Effector CD4-positive, alpha-beta T cell (primary cell): ENCODE measurements around the gene VNN1.
"Not testable (repeated sequence)": the region's sequence is repeated elsewhere in the genome, so short reads cannot be mapped to it uniquely, and the experiment has no call there.

ENCODE experiments used
- DNase-seq: peaks from one replicate; pipeline ENCODE4 v3.0.0-alpha.2; 2020

The VNN1 gene

GRCh38 chr6:132719736-132720448 is 6.0 kb upstream of the VNN1 start:
- DNase-seq, result no peak

- no peak for DNase-seq
Measured at GRCh38 chr6:132715881-132716637, 2.2 kb upstream of the VNN1 start.

GRCh38 chr6:132715204-132715603 is 1.3 kb upstream of the VNN1 start:
- DNase-seq, result no peak

- no peak for DNase-seq
Measured at GRCh38 chr6:132714160-132714559, 305 bp upstream of the VNN1 start.

- no peak for DNase-seq
Measured at GRCh38 chr6:132712366-132712765, 1.5 kb downstream of the VNN1 start.

- no peak for DNase-seq
Measured at GRCh38 chr6:132708771-132709170, 5.1 kb downstream of the VNN1 start.

- DNase-seq, result no peak
Measured at GRCh38 chr6:132708002-132708401, 5.9 kb downstream of the VNN1 start.

GRCh38 chr6:132706756-132707155 is 7.1 kb downstream of the VNN1 start:
- not testable (repeated sequence) for DNase-seq

GRCh38 chr6:132703936-132704335 is 9.9 kb downstream of the VNN1 start:
- DNase-seq, result no peak

GRCh38 chr6:132698608-132699007 is 15.2 kb downstream of the VNN1 start:
- no peak for DNase-seq

- DNase-seq, result no peak
Measured at GRCh38 chr6:132695773-132696172, 18.1 kb downstream of the VNN1 start.

- no peak for DNase-seq
Measured at GRCh38 chr6:132693478-132693877, 20.4 kb downstream of the VNN1 start.

GRCh38 chr6:132690678-132691077 is 23.2 kb downstream of the VNN1 start:
- no peak for DNase-seq

GRCh38 chr6:132687306-132687705 is 26.5 kb downstream of the VNN1 start:
- no peak for DNase-seq

GRCh38 chr6:132686531-132686930 is 27.3 kb downstream of the VNN1 start:
- no peak for DNase-seq

- no peak for DNase-seq
Measured at GRCh38 chr6:132685009-132685408, 28.8 kb downstream of the VNN1 start.

- DNase-seq, result no peak
Measured at GRCh38 chr6:132684272-132684671, 29.6 kb downstream of the VNN1 start.

- DNase-seq, result no peak
Measured at GRCh38 chr6:132683543-132683942, 30.3 kb downstream of the VNN1 start.

- not testable (repeated sequence) for DNase-seq
Measured at GRCh38 chr6:132679094-132679493, 34.8 kb downstream of the VNN1 start.

- DNase-seq, result no peak
Measured at GRCh38 chr6:132675749-132676148, 38.1 kb downstream of the VNN1 start.

GRCh38 chr6:132675002-132675401 is 38.9 kb downstream of the VNN1 start:
- no peak for DNase-seq

GRCh38 chr6:132673376-132674094 is 40.3 kb downstream of the VNN1 start:
- DNase-seq, result no peak

GRCh38 chr6:132671295-132671694 is 42.6 kb downstream of the VNN1 start:
- no peak for DNase-seq
